ENCODE data around the gene PIAS1.
"Not testable (repeated sequence)": the region's sequence is repeated elsewhere in the genome, so short reads cannot be mapped to it uniquely, and the experiment has no call there.

The PIAS1 gene

GRCh38 chr15:68213991-68214837, 160.1 kb downstream of the PIAS1 start:
- in situ Hi-C loops (cut with HindIII; ENCODE audit: low sequenced_read_pairs), result no loop called here

DNA sequence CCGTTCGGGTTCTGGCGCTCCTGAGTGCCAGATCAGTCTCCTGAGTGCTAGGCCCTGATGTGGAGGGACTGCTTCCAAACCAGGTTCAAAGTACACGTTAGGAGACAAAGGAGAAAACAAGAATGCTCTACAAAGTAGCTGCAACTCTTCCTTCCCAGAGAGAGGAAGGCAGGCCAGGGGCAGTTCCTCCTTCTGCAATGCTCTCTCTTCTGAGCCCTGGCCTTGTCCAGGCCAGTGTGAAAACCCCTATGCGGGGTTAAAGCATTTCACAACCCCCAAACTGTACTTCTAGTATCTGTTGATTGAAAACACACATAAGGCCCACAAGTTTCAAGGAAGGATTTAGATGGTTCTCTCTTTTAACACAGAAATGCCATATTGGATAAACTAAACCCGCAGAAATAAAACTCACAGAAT, 160.7 kb downstream of the PIAS1 start:
- in situ Hi-C loops (cut with HindIII; ENCODE audit: low sequenced_read_pairs), result no loop called here

DNA sequence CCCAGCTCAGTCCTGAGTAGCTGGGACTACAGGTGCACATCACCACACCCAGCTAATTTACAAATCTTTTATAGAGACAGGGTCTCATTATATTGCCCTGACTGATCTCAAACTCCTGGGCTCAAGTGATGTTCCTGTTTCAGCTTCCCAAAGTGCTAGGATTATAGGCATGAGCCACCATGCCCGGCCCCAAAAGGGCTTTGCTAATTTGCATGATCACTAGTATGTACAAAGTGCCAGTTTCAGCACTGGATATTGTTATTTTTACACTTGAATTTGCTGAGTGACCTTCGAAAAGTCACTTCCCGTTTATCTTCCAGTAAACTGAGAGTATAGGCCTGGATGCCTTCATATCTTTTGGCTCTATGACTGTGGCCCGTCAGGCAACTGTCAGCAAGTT, 163.2 kb downstream of the PIAS1 start:
- in situ Hi-C loops (cut with HindIII; ENCODE audit: low sequenced_read_pairs), result no loop called here

- in situ Hi-C loops (cut with HindIII; ENCODE audit: low sequenced_read_pairs), result no loop called here
Measured at GRCh38 chr15:68218331-68218730, 164.2 kb downstream of the PIAS1 start.

GRCh38 chr15:68218847-68219798, 165.0 kb downstream of the PIAS1 start:
- in situ Hi-C loops (cut with HindIII; ENCODE audit: low sequenced_read_pairs), result no loop called here

GRCh38 chr15:68220489-68220888, 166.4 kb downstream of the PIAS1 start:
- in situ Hi-C loops (cut with HindIII; ENCODE audit: low sequenced_read_pairs), result no loop called here

- in situ Hi-C loops (cut with HindIII; ENCODE audit: low sequenced_read_pairs), result no loop called here
Measured at GRCh38 chr15:68220967-68221366, 166.9 kb downstream of the PIAS1 start.

GRCh38 chr15:68221530-68222431, 167.7 kb downstream of the PIAS1 start:
- in situ Hi-C loops (cut with HindIII; ENCODE audit: low sequenced_read_pairs), result not testable (repeated sequence)

- in situ Hi-C loops (cut with HindIII; ENCODE audit: low sequenced_read_pairs), result not testable (repeated sequence)
Measured at GRCh38 chr15:68222432-68222743, 168.3 kb downstream of the PIAS1 start.

DNA sequence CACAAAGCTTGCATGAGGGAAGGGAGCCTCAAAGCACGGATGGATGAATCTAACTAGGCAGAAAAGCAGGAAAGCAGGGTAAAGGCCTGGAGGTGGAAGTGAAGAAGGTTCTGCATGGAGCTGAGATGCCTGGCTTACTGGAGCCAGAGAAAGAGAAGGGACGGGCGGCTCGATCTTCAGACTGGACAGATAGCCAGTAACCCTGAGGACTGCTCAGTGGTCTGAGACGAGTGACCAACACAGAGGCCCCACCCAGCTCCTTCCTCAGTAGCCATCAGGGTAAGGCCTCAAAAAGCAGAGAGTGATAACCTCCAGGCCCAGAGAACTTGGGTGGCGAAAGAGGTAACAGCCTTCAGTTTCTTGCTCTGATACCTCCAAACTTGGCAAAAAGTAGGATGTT, 169.1 kb downstream of the PIAS1 start:
- in situ Hi-C loops (cut with HindIII; ENCODE audit: low sequenced_read_pairs), result no loop called here

DNA sequence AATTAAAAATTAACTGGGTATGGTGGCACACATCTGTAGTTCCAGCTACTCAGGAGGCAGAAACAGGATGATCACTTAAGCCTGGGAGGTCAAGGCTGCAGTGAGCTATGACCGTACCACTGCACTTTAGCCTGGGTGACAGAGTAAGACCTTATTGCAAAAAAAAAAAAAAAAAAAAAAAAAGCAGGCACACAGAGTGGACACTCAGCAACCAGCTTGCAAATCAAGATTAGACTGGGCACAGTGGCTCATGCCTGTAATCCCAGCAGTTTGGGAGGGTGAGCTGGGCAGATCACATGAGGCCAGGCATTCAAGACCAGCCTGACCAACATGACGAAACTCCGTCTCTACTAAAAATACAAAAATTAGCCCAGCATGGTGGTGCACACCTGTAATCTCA, 170.0 kb downstream of the PIAS1 start:
- in situ Hi-C loops (cut with HindIII; ENCODE audit: low sequenced_read_pairs), result no loop called here

DNA sequence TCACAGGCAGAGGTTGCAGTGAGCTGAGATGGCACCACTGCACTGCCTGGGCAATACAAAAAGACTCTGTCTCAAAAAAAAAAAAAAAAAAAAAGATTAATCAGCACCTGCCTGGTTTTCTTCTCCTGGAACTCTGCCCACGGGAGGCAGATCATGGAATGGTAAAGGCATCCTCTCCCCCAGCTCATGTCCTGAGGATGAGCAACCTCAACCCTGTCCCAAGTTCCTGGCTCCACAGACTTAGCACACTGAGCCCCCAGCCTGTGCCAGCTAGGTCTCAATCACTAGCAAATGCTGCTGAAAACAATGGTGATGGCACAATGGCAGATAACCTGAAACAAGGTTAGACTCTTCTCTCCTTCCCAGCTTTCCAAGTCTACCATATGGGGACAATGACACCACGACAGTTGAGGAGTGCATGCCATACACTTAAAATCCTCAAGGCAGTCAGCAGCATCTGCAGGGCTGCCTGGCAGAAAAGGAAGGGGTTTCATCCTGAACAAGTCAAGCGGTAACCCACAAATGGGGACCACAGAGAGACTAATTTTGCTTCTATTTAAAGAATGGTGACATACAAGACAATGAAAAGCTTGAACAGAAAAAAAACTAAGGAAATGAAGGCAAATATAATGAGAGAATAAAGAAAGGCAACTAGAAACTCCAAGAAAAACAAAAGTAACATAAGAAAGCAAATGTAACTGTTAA, 170.6 kb downstream of the PIAS1 start:
- in situ Hi-C loops (cut with HindIII; ENCODE audit: low sequenced_read_pairs), result no loop called here

GRCh38 chr15:68225442-68225841, 171.3 kb downstream of the PIAS1 start:
- in situ Hi-C loops (cut with HindIII; ENCODE audit: low sequenced_read_pairs), result not testable (repeated sequence)

DNA sequence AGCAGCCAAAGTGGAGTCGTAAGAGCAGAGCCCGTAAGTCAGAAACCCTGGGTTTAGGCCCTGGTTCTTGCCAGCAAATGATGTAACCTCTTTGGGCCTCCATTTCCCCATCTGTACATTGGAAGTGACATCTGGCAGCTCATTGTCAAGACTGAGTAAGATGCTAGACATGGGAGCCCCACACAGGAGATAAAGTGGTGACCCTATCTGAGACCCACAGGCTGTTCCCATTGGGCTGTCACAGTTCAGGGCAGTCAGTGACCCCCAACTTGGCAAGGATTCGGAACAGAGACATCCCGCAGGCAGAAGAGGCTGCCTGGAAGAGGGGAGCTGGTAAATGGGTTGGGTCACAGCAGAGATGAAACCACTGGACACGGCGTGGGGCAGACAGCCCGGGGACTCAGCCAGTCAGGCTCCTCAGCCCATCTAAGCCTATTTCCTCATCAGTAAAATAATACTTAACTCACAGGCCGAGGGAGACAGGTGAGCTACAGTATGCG, 173.6 kb downstream of the PIAS1 start:
- in situ Hi-C loops (cut with HindIII; ENCODE audit: low sequenced_read_pairs), result no loop called here

- in situ Hi-C loops (cut with HindIII; ENCODE audit: low sequenced_read_pairs), result no loop called here
Measured at GRCh38 chr15:68228143-68228970, 174.2 kb downstream of the PIAS1 start.

DNA sequence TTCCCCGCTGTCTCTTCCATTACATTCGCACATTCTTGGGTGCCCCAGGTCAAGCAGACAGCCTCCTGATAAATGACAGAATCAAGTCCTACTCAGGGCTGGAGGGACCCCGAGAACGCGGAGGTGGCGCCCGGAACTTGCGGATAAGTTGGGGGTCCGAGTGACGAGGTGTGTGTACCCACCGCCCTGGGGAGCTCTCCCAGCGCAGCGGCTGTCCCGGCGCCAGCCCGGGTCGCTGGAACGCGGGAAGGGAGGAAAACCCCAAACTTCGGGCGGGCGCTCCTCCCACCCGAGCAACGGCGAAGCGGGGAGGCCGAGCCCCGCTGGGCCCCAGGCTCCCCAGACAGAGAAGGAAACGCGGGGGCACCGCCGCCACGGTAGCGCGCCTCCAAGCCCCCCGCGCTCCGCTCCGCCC, 174.9 kb downstream of the PIAS1 start:
- in situ Hi-C loops (cut with HindIII; ENCODE audit: low sequenced_read_pairs), result no loop called here

- in situ Hi-C loops (cut with HindIII; ENCODE audit: low sequenced_read_pairs), result loop anchor here (5.0 kb wide), 1 partner anchor 68 kb away; no protein-coding TSS in a partner anchor
Measured at GRCh38 chr15:68229386-68230156, 175.5 kb downstream of the PIAS1 start, which contains the start of gene CLN6. Gene CLN6 (minus strand): TSS chr15:68229728. CDS start chr15:68229584, 144 bp downstream.

Measured in endothelial cell of hepatic sinusoid (primary cell).